ENCODE data around the gene RNASE11. TPM values are rescaled to one million over a fixed set of nuclear protein-coding genes. Genes with fewer than 3 reads are reported as not detected.

Gene RNASE11
- total and polyA plus RNA-seq, 9 of the 15 experiments (the other 6 are each of a cell fraction or from before 2014, with no cell fraction given): 0.16 to 0.29 (median 0.22) TPM; not detected in 6

GRCh38 chr14:20624495-20625070 is 36.8 kb upstream of the RNASE11 start (continued):
- TF ChIP-seq E2F8 (IDR thresholded peaks at IDR 0.05; ENCODE audit: low read depth, partially characterized antibody) (no peak), EWSR1 (IDR thresholded peaks at IDR 0.05; ENCODE audit: borderline replicate concordance, low read depth, partially characterized antibody) (no peak), DPF2 (IDR thresholded peaks at IDR 0.05) (no peak), HLTF (IDR thresholded peaks at IDR 0.05) (peak; percentile 31; the same call in 1 of the 2 replicates), CREB5 (CRISPR knock-in tag; IDR thresholded peaks at IDR 0.05) (no peak), ZBTB7A (IDR thresholded peaks at IDR 0.05; ENCODE audit: borderline replicate concordance, control insufficient read depth, low read depth, low read length) (no peak), SMARCC2 (IDR thresholded peaks at IDR 0.05; ENCODE audit: low read depth) (no peak), ZKSCAN8 (CRISPR knock-in tag; IDR thresholded peaks at IDR 0.05) (no peak), HNRNPK (IDR thresholded peaks at IDR 0.05; ENCODE audit: low read depth, low read length, poor library complexity, severe bottlenecking) (no peak), POLR2H (tag; IDR thresholded peaks at IDR 0.05; ENCODE audit: low read depth) (no peak), U2AF1 (optimal IDR thresholded peaks at IDR 0.05; ENCODE audit: low read depth, low read length) (no peak), NFATC3 (IDR thresholded peaks at IDR 0.05) (no peak), EP400 (IDR thresholded peaks at IDR 0.05) (no peak), CHCHD3 (CRISPR knock-in tag; IDR thresholded peaks at IDR 0.05) (no peak), NCOA2 (IDR thresholded peaks at IDR 0.05; ENCODE audit: partially characterized antibody in 2 of 2) (no peak), ILF3 (IDR thresholded peaks at IDR 0.05; ENCODE audit: borderline replicate concordance) (no peak), RBBP5 (IDR thresholded peaks at IDR 0.05; ENCODE audit: borderline replicate concordance, insufficient read depth, low read length, poor library complexity, severe bottlenecking) (peak; percentile 43), HNRNPH1 (optimal IDR thresholded peaks at IDR 0.05; ENCODE audit: low read depth, low read length) (no peak), GTF2A2 (tag; IDR thresholded peaks at IDR 0.05) (no peak), ARID3B (CRISPR knock-in tag; IDR thresholded peaks at IDR 0.05; ENCODE audit: borderline replicate concordance) (no peak), MAFG (tag; conservative IDR thresholded peaks at IDR 0.05) (no peak), CEBPB (tag; IDR thresholded peaks at IDR 0.05) (peak; percentile 78), ZNF224 (CRISPR knock-in tag; IDR thresholded peaks at IDR 0.05) (no peak), ZNF217 (CRISPR knock-in tag; IDR thresholded peaks at IDR 0.05) (no peak), CBX1 (IDR thresholded peaks at IDR 0.05; ENCODE audit: low read depth) (no peak)

Data from K562 (cell line).